ENCODE results near the gene CACHD1.

CACHD1 gene

DNA sequence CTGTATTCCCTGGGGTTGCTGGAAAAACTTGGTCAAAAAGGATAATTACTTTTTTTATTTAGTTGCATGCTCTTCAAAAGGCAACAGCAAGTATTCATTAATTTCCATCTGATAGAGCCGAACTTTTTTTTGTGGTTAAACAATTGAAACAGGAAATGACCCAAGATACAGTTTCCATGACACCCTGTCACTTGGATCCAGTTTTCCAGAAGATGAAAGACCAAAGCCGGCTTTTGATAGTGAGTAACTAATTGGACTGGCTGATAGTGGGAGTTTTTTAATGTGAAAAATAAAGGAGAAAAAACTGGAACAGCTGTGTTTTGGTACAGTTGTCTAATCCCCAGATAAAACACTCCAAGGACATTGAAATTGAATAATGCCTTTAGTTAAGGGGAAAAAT lies 33.0 kb downstream of the CACHD1 start:
- Histone ChIP-seq H3K27ac (replicated peaks) (no peak overlapping the region), H3K4me3 (replicated peaks; ENCODE audit: insufficient read depth, low read length) (no peak overlapping the region), H3K27me3 (ENCODE audit: insufficient read depth, poor library complexity, severe bottlenecking) (peaks cover 18% of the 10 kb centered on the region)
- no peak for TF ChIP-seq POLR2AphosphoS5 (IDR thresholded peaks at IDR 0.05; ENCODE audit: low read depth)
- TF ChIP-seq SPI1 (IDR thresholded peaks at IDR 0.05; ENCODE audit: borderline replicate concordance, low read depth): no peak
- TF ChIP-seq REST (IDR thresholded peaks at IDR 0.05; ENCODE audit: insufficient replicate concordance, low read depth): no peak
- no peak for TF ChIP-seq CTCF (IDR thresholded peaks at IDR 0.05; ENCODE audit: insufficient read depth, low read length)
- TF ChIP-seq GABPA (IDR thresholded peaks at IDR 0.05; ENCODE audit: low read depth): no peak
- no peak for DNase-seq (ENCODE audit: low read depth in 1 of 2, low spot score in 1 of 2)

DNA sequence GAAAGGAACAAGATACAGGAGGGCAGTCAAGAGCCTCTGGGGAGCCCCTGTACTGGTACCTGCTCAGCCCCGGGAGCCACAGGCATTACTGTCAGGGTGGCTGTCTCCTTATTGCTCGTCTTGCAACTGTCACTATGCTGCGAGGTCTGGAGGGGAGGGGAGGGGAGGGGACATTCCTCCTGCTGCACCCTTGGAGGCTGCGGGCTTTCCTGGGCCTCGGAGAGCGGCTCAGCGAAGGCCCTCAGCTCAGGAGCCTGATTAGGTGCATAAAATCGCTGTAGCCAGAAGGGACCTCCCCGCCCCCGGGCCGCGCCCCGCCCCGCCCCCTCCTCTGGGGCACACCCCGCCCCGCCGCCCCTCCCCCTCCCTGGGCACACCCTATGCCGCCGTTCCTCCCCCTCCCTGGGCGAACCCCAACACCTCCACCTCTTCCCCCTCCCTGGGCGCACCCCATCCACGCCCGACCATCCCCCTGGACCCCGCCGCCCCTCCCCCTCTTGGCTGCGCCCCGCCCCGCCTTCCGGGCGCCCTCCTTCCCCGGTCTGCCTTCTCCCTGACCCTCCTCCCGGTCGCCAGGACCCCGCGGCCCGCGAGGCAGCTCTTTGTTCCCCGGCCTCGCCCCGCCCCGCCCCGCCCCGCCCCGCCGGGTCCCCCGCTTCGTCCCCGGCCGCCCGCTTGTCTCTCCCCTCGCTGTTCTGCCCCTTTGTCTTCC lies 35.5 kb downstream of the CACHD1 start:
- H3K27ac ChIP-seq (replicated peaks): no peak overlapping the region

More for the DNA sequence above, 35.5 kb downstream of the CACHD1 start:
- peak overlapping the region; percentile 45 for H3K4me3 ChIP-seq (replicated peaks; ENCODE audit: insufficient read depth, low read length)
- no peak for TF ChIP-seq GABPA (IDR thresholded peaks at IDR 0.05; ENCODE audit: low read depth)
- TF ChIP-seq REST (IDR thresholded peaks at IDR 0.05; ENCODE audit: insufficient replicate concordance, low read depth): no peak
- TF ChIP-seq POLR2AphosphoS5 (IDR thresholded peaks at IDR 0.05; ENCODE audit: low read depth): no peak
- TF ChIP-seq SPI1 (IDR thresholded peaks at IDR 0.05; ENCODE audit: borderline replicate concordance, low read depth): no peak
- TF ChIP-seq CTCF (IDR thresholded peaks at IDR 0.05; ENCODE audit: insufficient read depth, low read length): no peak
- no peak for DNase-seq (ENCODE audit: low read depth in 1 of 2, low spot score in 1 of 2)
- H3K27me3 ChIP-seq (ENCODE audit: insufficient read depth, poor library complexity, severe bottlenecking): peaks cover 18% of the 10 kb centered on the region

All from HL-60 (cell line).